IMR-90 (cell line): ENCODE results near the gene HSF2. TPM values are rescaled to one million over a fixed set of nuclear protein-coding genes. Genes with fewer than 3 reads are reported as not detected.

ENCODE experiments used
- ATAC-seq: fragments of 200-7000 bp; cut with Tn5 transposase; 2 replicates; pipeline ENCODE4 v1.9.1; 2020; ENCODE audit warnings: low read depth, mild to moderate bottlenecking, moderate library complexity
- BruUV-seq: library from RNA; stranded (reverse); fragments of 400-500 nt; replicated peaks from 2 replicates; lab custom pipeline; 2021; lab: Mats Ljungman, UMichigan
- CTCF ChIA-PET: fragments of 300-600 bp; formaldehyde crosslinking; extraction: SDS; loops from one replicate; lab custom pipeline; 2021; ENCODE audit warnings: antibody characterized with exemption; lab: Yijun Ruan, JAX
- POLR2A ChIA-PET: fragments of 300-600 bp; sonication (Branson Sonifier 250); formaldehyde crosslinking; loops from one replicate; lab custom pipeline; 2022; ENCODE audit warnings: antibody characterized with exemption; ENCODE audit not compliant: unreplicated experiment; lab: Charles Lee
- DNase-seq: peaks from one replicate; pipeline ENCODE4 v3.0.0; 2013
- H2AFZ ChIP-seq: replicated peaks from 2 replicates; pipeline ENCODE3; 2013; ENCODE audit warnings: low read length, mild to moderate bottlenecking; ENCODE audit not compliant: poor library complexity
- H2AK5ac ChIP-seq: 2 replicates; pipeline ENCODE4 v1.6.1; 2013; ENCODE audit warnings: low read depth, low read length, inconsistent platforms
- H2AK9ac ChIP-seq: replicated peaks from 2 replicates; pipeline ENCODE3; 2013; ENCODE audit warnings: mild to moderate bottlenecking, low read depth, low read length, moderate library complexity; ENCODE audit not compliant: poor library complexity
- H2BK120ac ChIP-seq: 2 replicates; pipeline ENCODE4 v1.6.1; 2013; ENCODE audit warnings: low read depth, low read length, inconsistent platforms
- H2BK15ac ChIP-seq: 3 replicates; pipeline ENCODE4 v1.6.1; 2013; ENCODE audit warnings: low read depth, low read length, inconsistent platforms
- H2BK20ac ChIP-seq: 2 replicates; pipeline ENCODE4 v1.6.1; 2013; ENCODE audit warnings: low read depth, mild to moderate bottlenecking, inconsistent platforms, low read length, moderate library complexity
- H2BK5ac ChIP-seq: 2 replicates; pipeline ENCODE4 v1.6.1; 2013; ENCODE audit warnings: mild to moderate bottlenecking, low read depth, low read length, inconsistent platforms; ENCODE audit not compliant: poor library complexity, severe bottlenecking
- H3K14ac ChIP-seq: replicated peaks from 2 replicates; pipeline ENCODE4 v1.6.1; 2013; ENCODE audit warnings: low read depth, low read length, inconsistent platforms
- H3K18ac ChIP-seq: 2 replicates; pipeline ENCODE4 v1.6.1; 2013; ENCODE audit warnings: low read depth, low read length, control low read depth
- H3K23ac ChIP-seq: 2 replicates; pipeline ENCODE4 v1.6.1; 2013; ENCODE audit warnings: low read depth, low read length, inconsistent platforms
- H3K27ac ChIP-seq: 2 replicates; pipeline ENCODE4 v1.5.1; 2013; ENCODE audit warnings: mild to moderate bottlenecking, control low read depth, low read length; ENCODE audit not compliant: insufficient read depth
- H3K27me3 ChIP-seq: 2 replicates; pipeline ENCODE4 v1.6.1; 2013; ENCODE audit warnings: low read length; ENCODE audit not compliant: control insufficient read depth, insufficient read depth
- H3K36me3 ChIP-seq: 2 replicates; pipeline ENCODE4 v1.6.1; 2013; ENCODE audit warnings: low read length, mixed read lengths; ENCODE audit not compliant: control insufficient read depth, insufficient read depth
- H3K4ac ChIP-seq: 2 replicates; pipeline ENCODE4 v1.6.1; 2013; ENCODE audit warnings: low read depth, low read length, inconsistent platforms
- H3K4me1 ChIP-seq: 2 replicates; pipeline ENCODE4 v1.6.1; 2013; ENCODE audit warnings: low read length, mixed read lengths; ENCODE audit not compliant: control insufficient read depth, insufficient read depth
- H3K4me2 ChIP-seq: 2 replicates; pipeline ENCODE4 v1.6.1; 2013; ENCODE audit warnings: low read depth, mild to moderate bottlenecking, control low read depth, low read length, moderate library complexity
- H3K4me3 ChIP-seq: 2 replicates; pipeline ENCODE4 v1.5.1; 2013; ENCODE audit warnings: low read depth, mild to moderate bottlenecking, control low read depth, low read length, moderate library complexity; ENCODE audit not compliant: insufficient read depth
- H3K56ac ChIP-seq: 2 replicates; pipeline ENCODE4 v1.6.1; 2013; ENCODE audit warnings: low read length, inconsistent platforms; ENCODE audit not compliant: insufficient read depth; ENCODE audit errors: extremely low read depth
- H3K79me1 ChIP-seq, 2 experiments: 2 replicates each; pipeline ENCODE4 v1.6.1; 2013; ENCODE audit warnings: low read length in 2 of 2, inconsistent platforms in 1 of 2, low read depth in 1 of 2
- H3K9ac ChIP-seq: 2 replicates; pipeline ENCODE4 v1.6.1; 2013; ENCODE audit warnings: low read depth, low read length, control low read depth
- H3K9me1 ChIP-seq: 2 replicates; pipeline ENCODE4 v1.6.1; 2013; ENCODE audit warnings: low read length, inconsistent platforms; ENCODE audit not compliant: insufficient read depth
- H3K9me3 ChIP-seq: 2 replicates; pipeline ENCODE4 v1.6.1; 2013; ENCODE audit warnings: low read length; ENCODE audit not compliant: control insufficient read depth, insufficient read depth
- H4K20me1 ChIP-seq: 2 replicates; pipeline ENCODE4 v1.6.1; 2013; ENCODE audit warnings: low read length, inconsistent platforms; ENCODE audit not compliant: insufficient read depth
- H4K5ac ChIP-seq: 2 replicates; pipeline ENCODE4 v1.6.1; 2013; ENCODE audit warnings: mild to moderate bottlenecking, low read depth, low read length, control low read depth
- H4K8ac ChIP-seq, 2 experiments: 2 replicates each; pipeline ENCODE4 v1.6.1; 2013; ENCODE audit warnings: low read depth in 2 of 2, low read length in 2 of 2, control low read depth in 1 of 2, inconsistent platforms in 1 of 2
- H4K91ac ChIP-seq: 2 replicates; pipeline ENCODE4 v1.6.1; 2013; ENCODE audit warnings: low read depth, low read length, inconsistent platforms; ENCODE audit not compliant: insufficient read depth
- BHLHE40 ChIP-seq: fragments of 150-350 bp; IDR thresholded peaks from 2 replicates; pipeline ENCODE4 v1.6.1; 2016; ENCODE audit warnings: mild to moderate bottlenecking, low read depth, low read length
- CEBPB ChIP-seq: IDR thresholded peaks from 2 replicates; pipeline ENCODE4 v1.6.1; 2012; ENCODE audit warnings: low read depth, low read length, improper control_type of control experiment
- FOS ChIP-seq: fragments of 150-350 bp; IDR thresholded peaks from 2 replicates; pipeline ENCODE4 v1.6.1; 2016; ENCODE audit warnings: low read depth, low read length
- NFE2L2 ChIP-seq: fragments of 150-350 bp; IDR thresholded peaks from 2 replicates; pipeline ENCODE4 v1.6.1; 2016; ENCODE audit warnings: low read depth, mild to moderate bottlenecking, low read length
- RCOR1 ChIP-seq: IDR thresholded peaks from 2 replicates; pipeline ENCODE4 v1.6.1; 2012; ENCODE audit warnings: mild to moderate bottlenecking, low read length, improper control_type of control experiment; ENCODE audit not compliant: insufficient replicate concordance
- USF2 ChIP-seq: fragments of 150-350 bp; IDR thresholded peaks from 2 replicates; pipeline ENCODE4 v1.6.1; 2017; ENCODE audit warnings: mild to moderate bottlenecking, antibody characterized with exemption, low read length, low read depth
- WGBS, 2 experiments: methylation state at CpG; one replicate each; pipeline versions ENCODE4 v1.1.5 to v1.1.7; 2013; ENCODE audit warnings: missing lambda C conversion rate in 2 of 2; ENCODE audit not compliant: insufficient read length in 1 of 2; ENCODE audit errors: extremely low coverage in 2 of 2; 5-methylcytosine and 5-hydroxymethylcytosine counted together
- dilution Hi-C: fragments of 300-500 bp; cut with HindIII; formaldehyde crosslinking; loops from one replicate; pipeline ENCODE4 v1.14.3; 2018; ENCODE audit warnings: low sequenced_read_pairs; ENCODE audit not compliant: unreplicated experiment
- in situ Hi-C: fragments of 300-500 bp; cut with MboI; formaldehyde crosslinking; loops from 3 replicates; pipeline ENCODE4 v1.14.3; 2019; ENCODE audit warnings: low sequenced_read_pairs, inconsistent platforms, mixed read lengths
- intact Hi-C: fragments of 100-400 bp; cut with micrococcal nuclease; formaldehyde crosslinking; loops from 2 replicates; pipeline ENCODE4 v1.10.0; 2022
- polyA plus RNA-seq, 3 experiments: library from polyadenylated mRNA; depleted of rRNA; stranded (reverse); fragments of >200 nt; gene quantifications; 2 replicates each; pipeline ENCODE4 v1.2.3, GENCODE V29; 2012; ENCODE audit warnings: low replicate concordance in 1 of 3
- total RNA-seq: library from RNA; depleted of rRNA; stranded (reverse); fragments of >200 nt; gene quantifications from 2 replicates; pipeline ENCODE4 v1.2.3, GENCODE V29; 2012
- TF ChIP-seq, protein P1 (sequence below): conservative IDR thresholded peaks from 2 replicates; pipeline ENCODE4 v1.5.1; 2012; ENCODE audit warnings: mild to moderate bottlenecking, low read depth, low read length, improper control_type of control experiment

Gene HSF2
- total and polyA plus RNA-seq, 2 of the 4 experiments (the other 2 are of a cell fraction) = 17.6 to 28.9 TPM

- Histone ChIP-seq H4K20me1 (no peaks in the 10 kb centered on the region), H3K9ac (no peak overlapping the region), H3K4me2 (no peak overlapping the region), H2BK5ac (no peak overlapping the region), H3K79me1 (no peaks in the 10 kb centered on the region; a peak in 1 of 4 replicates), H2BK20ac (no peak overlapping the region), H3K4ac (no peak overlapping the region), H3K23ac (no peak overlapping the region), H2AFZ (no peak overlapping the region), H3K36me3 (peaks cover 6% of the 10 kb centered on the region), H2BK120ac (no peak overlapping the region), H3K9me1 (no peaks in the 10 kb centered on the region), H2AK5ac (no peak overlapping the region), H2AK9ac (no peak overlapping the region), H3K56ac (no peak overlapping the region), H2BK15ac (no peak overlapping the region), H3K18ac (no peak overlapping the region), H4K8ac (no peak overlapping the region), H3K27ac (no peak overlapping the region), H3K4me3 (no peak overlapping the region), H4K91ac (no peak overlapping the region), H3K14ac (no peak overlapping the region), H3K27me3 (no peaks in the 10 kb centered on the region), H3K4me1 (no peaks in the 10 kb centered on the region), H3K9me3 (no peaks in the 10 kb centered on the region), H4K5ac (no peak overlapping the region)
- ChIA-PET CTCF (interaction anchor here (0.7 kb wide), 1 partner anchor 771 kb away, joined by 3 read pairs; no protein-coding TSS in a partner anchor), POLR2A (no interaction called here)
- dilution Hi-C loops (no loop called here), in situ Hi-C loops (no loop called here), intact Hi-C loops (loop anchor here (5.0 kb wide), 1 partner anchor 45 kb away; no protein-coding TSS in a partner anchor)
- no TSS peak for BruUV-seq
- ATAC-seq (no peak), DNase-seq (no peak)
- WGBS, 2 experiments = 100% methylated on average over 1 of the region's 1 CpG; no CpG with 5 or more reads in 1 of the 2 experiments
- TF ChIP-seq FOS (no peak), BHLHE40 (no peak), NFE2L2 (no peak), CEBPB (no peak), USF2 (no peak), RCOR1 (no peak)
- TF ChIP-seq, protein P1, sequence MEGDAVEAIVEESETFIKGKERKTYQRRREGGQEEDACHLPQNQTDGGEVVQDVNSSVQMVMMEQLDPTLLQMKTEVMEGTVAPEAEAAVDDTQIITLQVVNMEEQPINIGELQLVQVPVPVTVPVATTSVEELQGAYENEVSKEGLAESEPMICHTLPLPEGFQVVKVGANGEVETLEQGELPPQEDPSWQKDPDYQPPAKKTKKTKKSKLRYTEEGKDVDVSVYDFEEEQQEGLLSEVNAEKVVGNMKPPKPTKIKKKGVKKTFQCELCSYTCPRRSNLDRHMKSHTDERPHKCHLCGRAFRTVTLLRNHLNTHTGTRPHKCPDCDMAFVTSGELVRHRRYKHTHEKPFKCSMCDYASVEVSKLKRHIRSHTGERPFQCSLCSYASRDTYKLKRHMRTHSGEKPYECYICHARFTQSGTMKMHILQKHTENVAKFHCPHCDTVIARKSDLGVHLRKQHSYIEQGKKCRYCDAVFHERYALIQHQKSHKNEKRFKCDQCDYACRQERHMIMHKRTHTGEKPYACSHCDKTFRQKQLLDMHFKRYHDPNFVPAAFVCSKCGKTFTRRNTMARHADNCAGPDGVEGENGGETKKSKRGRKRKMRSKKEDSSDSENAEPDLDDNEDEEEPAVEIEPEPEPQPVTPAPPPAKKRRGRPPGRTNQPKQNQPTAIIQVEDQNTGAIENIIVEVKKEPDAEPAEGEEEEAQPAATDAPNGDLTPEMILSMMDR = no peak
These were observed 17.4 kb downstream of the HSF2 start for GRCh38 chr6:122416825-122417224.
